ENCODE measurements around the gene MROH8.

MROH8 gene

DNA sequence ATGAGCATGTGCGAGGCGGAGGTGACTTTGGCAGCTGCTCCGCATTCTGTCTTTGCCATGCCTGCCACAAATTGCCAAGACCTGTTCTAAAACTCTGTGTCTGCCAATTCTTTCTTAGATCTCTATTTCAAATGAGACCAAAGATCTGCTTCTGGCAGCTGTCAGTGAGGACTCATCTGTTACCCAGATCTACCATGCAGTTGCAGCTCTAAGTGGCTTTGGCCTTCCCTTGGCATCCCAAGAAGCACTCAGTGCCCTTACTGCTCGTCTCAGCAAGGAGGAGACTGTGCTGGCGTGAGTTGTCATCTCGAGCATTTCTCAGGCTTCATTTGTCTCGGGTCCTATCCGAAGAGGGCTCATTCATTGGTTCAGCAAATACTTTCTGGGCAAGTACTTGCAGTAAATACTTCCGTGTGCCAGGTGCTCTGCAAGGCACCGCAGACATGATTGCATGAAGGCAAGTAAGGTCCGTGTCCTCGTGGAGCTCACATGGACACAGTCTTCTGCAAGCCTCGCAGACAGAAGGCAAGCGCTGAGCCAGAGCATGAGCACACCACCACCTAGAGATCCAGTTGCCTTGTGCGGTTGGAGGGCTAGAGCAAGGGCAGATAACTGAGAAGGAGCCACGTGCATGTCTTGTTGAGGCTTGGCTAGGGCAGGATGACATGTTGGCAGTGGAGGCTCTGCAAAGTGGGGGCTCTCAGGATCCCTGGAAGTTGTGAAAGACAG lies 19.7 kb upstream of the MROH8 start:
- DNase-seq (ENCODE audit: low spot score), result no peak

DNA sequence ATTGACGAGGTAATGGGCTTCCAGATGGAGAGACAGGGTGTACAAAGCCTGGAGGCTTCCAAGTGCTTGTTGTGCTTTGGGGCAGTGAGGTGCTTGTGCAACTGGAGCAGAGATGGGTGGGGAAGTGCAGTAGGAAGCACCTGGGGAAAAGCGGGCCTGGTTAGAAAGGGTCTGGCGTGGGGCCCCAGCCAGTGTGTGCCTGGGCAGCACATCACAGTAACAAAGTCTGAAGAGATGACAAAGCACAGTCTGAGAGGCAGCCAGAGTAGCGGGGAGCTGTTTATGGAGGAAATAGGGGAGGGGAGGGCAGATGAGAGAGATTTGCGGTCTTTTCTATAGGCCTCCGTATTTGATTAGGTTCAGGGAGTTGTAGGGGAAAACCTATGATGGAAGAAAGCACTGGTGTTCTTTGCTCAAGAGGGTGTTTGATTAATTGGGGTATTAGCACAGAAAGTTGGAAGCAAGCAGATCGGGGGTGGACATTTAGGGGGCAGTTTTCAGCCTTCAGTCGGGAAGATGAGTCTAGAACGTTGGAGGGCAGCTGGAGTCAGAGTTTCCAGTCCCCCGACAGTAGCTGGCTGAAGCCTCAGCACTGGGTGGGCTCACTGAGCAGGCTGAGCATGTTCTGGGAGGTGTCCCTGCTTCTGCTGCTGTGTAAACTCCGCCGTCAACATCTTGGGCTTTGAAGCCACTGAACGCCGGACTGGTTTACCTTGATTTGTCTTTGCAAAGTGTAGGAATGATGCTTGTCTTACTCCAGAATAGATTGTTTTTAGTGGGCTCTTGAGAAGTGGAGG lies 15.5 kb upstream of the MROH8 start:
- DNase-seq (ENCODE audit: low spot score), result no peak

DNA sequence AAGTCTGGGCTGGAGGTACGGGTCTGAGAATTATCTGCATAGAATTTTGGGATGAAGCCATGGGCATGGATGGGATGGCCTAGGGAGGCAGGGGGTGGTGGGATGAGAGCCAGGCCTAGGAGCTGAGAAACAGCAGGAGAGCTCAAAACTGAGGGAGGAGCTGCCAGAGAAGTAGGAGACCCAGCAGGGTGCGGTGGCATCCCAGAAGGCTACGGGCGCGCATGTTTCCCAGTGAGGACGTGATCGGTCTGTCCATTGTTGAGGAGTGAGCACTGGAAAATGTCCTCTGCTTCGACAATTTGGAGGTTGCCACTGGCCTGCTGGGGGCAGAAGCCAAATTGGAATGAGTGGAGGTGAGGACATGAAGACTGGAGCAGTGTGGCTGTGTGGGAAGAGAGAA lies 14.5 kb upstream of the MROH8 start:
- no peak for DNase-seq (ENCODE audit: low spot score)

DNA sequence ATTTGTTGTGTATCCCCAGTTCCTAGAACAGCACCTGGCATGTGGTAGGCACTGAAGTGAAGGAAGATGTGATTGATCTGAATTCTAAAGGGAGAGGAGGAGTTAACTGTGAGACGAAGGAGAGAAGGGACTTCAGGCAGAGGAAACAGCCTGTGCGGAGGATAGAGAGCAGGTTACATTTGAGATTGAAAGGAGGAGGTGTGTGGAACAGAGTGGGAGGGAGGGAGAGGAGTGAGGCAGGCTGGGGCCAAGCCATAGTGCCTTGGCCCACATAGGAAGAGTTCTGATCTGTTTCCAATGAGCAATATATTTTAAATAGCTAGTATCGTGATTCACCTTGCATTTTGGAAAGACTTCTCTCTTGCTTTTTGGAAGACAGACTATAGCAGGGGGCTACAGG lies 13.9 kb upstream of the MROH8 start:
- no peak for DNase-seq (ENCODE audit: low spot score)

DNA sequence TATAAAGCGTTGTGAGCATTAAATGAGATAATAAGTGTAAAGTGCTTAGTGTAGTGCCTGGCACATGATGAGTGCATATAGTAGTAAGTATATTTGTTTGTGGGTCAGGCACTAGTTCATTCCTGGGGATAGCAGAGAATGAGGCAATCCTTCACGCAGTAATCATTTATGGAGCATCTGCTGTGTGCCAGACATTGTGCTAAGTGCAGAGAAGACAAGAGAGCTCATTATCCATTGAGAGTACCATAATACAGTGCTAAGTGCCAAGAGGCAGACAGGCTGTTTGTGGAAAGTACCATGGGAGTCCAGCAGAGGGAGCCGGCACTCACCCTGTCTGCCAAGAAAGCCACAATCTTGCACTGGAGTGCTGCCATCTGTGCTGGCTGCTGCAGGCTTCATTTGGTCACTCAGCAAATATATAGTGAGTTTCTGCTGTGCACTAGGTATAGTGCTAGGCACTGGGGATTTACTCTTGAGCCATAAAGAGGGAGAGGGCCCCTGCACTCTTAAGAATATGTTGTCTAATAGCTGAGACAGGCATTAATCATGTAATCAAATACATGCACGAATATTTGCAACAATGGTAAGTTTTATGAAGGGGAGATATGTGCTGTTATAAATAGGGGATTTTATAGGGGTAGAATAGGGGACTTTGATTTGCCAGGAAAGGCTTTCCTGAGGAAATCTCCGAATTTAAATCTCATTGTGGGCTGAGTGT lies 12.9 kb upstream of the MROH8 start:
- DNase-seq (ENCODE audit: low spot score), result peak; percentile 77

DNA sequence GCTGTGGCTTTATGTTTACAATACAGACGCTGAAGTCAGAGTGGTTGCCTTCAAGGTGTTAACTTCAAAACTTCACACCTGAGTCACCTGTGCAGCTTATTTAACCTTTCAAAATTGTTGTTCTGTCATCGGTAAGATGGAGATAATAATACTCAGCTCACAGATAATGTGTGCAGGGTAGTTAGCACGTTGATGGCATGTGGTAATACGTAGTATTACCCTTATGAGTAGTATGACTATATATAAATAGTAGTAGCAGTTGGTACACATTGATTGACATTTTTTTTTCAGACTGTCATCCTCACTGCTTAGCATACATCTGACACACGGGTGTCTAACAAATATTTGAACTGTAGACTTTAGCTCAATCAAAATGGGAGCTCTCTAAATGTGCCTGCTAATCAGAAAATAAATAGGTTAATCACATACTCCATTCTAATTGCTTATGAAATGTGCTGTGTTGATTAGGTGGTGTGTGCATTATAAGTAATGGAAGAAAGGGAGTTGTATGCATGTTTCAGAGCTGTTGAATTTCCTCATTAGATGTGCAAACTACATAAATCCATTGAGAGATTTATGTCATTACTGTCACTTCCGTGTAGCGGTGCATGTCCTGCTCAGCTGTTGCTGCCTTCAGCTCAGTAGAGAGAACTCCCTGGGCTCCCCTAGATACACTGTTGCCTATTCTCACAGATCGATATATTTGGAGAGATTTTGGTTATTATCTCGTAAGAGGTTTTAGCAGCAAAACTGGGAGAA lies 11.2 kb upstream of the MROH8 start:
- no peak for DNase-seq (ENCODE audit: low spot score)

DNA sequence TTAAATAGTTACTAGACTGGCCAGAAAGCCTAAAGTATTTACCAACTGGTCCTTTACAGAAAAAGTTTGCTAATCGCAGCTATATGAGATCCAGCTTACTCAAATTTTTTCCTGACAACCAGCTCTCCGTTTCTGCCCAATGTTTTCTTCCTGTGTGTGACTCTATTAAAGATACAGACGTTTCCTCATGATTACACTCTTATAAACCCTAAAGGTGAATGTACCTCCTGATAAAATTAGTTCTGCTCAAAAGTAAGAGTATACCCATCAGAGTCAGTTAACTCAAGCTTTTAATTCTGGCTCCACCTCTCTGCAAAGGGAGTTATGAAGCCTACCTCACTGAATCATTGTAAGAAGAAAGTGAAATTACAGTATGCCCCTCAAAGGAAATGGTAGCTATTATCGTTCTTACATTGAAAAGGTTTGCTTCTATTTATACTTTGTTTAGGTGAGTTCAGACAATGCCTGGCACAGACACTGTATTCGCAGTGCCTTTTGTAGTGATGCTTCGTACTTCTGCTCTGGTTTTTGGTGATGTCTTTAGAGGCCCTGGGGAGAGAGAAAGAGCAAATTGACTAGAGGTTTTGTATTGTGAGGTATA lies 10.2 kb upstream of the MROH8 start:
- DNase-seq (ENCODE audit: low spot score), result no peak

DNA sequence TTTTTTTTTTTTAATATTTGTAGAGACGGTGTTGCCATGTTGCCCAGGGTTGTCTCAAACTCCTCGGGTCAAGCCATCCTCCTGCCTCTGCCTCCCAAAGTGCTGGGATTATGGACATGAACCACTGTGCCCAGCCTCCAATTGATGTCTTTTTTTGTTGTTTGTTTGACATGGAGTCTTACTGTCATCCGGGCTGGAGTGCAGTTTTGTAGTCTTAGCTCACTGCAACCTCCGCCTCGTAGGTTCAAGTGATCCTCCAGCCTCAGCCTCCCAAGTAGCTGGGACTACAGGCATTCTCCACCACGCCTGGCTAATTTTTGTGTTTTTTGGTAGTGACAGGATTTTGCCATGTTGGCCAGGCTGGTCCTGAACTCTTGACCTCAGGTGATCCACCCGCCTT lies 9.4 kb upstream of the MROH8 start:
- no peak for DNase-seq (ENCODE audit: low spot score)

DNA sequence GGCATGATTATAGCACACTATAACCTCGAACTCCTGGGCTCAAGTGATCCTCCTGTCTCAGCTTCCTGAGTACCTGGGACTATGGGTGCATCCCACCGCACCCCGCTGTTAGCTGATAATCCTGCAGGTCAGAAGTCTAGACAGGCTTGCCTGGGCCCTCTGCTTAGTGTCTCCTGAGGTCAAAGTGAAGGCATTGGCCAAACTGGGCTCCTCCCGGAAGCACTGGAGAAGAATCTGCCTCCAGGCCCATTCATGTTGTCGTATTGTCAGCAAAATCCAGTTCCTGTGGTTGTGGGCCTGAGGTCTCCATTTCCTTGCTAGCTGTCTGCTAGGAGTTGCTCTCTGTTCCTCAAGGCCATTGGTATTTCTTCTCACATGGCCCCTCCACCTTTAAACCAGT lies 6.3 kb upstream of the MROH8 start:
- DNase-seq (ENCODE audit: low spot score), result no peak

DNA sequence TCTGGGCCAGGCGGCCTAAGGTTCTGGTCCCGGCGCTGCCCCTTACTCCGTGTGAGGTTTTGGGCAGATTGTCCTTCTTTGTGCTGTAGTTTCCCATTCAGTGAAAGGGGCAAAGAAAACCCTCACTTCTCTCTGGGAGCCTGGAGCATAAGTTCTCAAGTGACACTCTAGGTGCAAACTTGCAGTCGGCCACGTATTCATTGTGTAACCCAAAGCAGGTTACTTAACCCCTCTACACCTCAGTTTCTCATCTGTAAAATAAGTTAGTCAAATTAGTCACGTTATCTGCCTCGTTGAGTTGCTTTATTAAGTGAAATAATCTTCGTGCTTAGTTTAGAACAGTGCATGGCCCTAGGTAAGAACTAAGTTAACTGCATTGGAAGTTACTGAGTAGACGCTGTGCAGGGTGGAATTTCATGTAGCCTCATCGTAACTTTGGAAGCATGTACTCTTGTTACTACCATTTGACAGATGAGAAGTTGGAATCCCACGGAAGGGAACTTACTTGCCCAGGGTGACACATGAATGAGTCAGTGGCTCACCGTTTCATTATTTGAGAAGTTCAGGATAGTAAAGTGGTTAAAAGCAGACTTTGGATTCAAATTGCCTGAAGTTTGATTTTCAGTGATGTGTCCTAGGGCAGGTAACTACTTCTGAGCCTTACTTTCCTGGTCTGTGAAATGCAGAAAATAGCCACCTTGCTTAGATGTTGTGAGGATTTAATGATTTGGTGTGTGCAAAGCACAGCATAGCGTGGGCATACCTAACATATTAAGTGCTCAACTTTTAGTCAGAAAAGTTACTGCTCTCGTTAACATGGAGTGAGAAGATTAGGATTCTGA lies 556 bp upstream of the MROH8 start:
- DNase-seq (ENCODE audit: low spot score), result peak; percentile 73

DNA sequence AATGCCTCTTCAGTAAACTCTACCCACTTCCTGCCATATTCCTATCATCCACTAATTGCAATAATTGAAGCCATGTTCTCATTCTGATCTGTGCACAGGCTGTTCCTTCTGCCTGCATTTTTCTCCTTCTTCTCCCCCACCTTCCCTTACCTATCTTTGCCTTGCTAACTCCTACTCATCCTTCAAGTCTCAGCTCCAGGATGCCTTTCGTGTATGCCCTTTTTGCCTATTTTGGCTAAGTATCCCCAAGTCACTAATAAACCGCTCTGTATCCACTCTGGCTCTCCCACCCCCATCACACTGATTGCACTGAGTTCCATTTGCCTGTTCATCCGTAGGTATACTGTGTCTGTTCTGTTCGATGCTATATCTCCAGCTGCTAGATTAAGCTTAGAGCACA lies 6.5 kb downstream of the MROH8 start:
- no peak for DNase-seq (ENCODE audit: low spot score)

DNA sequence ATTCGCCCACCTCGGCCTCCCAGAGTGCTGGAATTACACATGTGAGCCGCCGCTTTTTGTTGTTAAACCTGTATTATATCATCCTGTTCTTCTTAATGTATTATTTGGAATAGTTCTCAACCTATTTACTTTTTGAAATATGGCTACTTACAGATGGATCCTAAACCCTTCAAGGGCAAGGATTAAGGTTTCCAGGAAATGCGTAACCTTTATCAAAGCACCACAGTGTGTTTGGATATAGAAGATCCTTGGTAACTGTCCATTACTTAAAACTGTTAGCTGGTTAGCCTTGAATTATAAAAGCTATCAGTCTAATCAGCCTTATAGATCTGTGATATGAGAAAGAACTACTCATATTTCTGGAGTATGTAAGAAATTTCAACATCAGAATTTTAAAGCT lies 12.5 kb downstream of the MROH8 start:
- DNase-seq (ENCODE audit: low spot score), result no peak

DNA sequence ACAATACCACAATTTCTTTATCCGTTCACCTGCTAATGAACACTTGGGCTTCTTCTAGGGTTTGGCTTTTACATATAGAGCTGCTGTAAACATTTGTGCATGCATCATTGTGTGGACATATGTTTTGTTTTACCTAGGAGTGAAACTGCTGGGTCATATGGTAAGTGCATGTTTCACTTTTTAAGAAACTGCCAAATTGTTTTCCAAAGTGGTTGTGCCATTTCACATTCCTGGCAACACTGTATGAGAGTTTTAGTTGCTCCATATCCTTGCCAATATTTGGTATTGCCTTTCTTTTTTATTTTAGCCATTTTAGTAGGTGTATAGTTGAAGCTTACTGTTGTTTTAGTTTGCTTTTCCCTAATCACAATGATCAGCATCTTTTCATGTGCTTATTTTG lies 14.3 kb downstream of the MROH8 start:
- DNase-seq (ENCODE audit: low spot score), result no peak

DNA sequence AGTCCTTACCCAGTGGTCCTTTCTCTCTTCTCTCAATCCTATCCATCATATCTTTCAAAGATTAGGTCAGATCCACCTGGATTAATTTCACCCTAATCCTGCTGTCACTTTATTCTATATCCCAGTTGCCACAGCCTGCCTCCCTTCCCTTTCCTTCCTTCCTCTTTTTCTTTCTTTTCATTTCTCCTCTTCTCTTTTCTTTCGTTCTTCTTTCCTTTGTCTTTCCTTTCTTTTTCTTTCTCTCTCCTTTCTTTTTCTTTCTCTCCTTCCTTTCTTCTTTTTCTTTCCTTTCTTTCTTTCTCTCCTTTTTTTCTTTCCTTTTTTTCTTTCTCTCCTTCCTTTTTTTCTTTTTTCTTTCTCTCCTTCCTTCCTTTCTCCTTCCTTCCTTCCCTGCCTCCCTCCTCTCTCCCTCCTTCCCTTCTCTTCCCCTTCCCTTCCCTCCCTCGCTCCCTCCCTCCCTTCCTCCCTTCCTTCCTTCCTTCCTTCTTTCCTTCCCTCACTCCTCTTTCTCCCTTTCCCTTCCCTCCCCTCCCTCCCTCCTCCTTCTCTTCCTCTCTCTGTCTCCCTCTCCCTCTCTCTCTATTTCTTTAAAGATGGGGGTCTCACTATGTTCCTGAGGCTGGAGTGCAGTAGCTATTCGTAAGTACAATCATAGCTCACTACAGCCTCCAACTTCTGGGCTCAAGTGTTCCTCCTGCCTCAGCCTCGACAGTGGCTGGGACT lies 15.4 kb downstream of the MROH8 start:
- no peak for DNase-seq (ENCODE audit: low spot score)

DNA sequence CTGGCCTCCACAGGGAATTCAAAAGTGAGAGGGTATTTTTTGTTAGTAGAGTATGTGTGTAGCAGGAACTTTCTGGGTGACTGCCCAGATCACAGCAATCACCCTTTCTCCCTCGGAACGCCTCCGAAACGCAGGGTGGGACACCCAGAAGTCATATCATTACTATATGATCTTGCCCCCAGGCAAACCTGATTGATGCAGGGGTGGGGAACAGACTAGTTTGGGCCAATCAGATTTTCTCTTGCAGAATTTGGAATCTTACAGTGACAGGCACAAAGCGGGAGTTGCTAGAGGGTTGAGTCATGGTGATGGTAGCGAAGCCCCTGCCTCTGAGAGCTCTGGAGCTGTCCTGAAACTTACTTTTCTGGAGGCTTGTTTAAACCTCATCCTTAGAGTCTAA lies 16.7 kb downstream of the MROH8 start:
- no peak for DNase-seq (ENCODE audit: low spot score)

DNA sequence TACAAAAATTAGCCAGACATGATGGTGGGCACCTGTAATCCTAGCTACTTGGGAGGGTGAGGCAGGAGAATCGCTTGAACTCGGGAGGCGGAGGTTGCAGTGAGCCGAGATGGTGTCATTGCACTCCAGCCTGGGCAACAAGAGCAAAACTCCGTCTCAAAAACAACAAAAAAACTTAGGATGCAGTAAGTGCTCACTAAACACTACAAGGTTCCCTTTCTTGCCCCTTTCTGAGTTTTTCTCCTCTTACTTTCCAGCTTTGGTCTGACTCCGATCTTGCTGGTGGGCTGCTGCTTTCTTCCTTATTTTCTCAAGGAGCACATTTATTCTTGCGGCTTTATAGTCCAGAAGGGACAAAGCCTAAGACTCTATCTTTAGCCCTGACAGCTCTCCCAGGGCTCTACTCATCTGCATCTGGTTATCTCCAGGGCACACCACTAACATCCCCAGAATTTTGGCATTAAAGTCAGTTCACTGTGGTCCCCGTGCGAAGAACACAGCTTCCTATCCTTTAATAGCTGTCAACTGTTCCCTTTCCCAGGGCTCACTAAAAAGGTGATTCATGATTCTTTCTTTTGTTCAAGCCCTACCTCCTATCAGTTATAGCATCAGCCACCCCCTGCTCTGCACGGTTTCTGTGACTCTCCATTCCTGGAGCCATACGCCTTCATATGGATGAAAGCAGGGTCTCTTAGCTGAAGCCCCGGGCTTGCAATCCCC lies 17.4 kb downstream of the MROH8 start:
- DNase-seq (ENCODE audit: low spot score), result no peak

DNA sequence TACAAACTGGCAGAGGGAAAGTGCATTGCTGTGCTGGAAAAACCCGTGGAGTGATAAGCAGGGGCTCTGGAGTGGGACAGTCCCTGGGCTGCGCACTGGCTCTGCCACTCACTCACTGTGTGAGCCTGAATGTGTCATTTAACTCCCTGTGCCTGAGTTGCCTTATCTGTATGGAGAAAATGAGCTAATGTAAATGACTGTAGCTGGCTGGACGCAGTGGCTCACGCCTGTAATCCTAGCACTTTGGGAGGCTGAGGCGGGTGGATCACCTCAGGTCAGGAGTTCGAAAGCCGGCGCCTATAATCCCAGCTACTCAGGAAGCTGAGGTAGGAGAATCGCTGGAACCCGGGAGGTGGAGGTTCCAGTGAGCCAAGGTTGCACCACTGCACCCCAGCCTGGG lies 18.7 kb downstream of the MROH8 start:
- no peak for DNase-seq (ENCODE audit: low spot score)

DNA sequence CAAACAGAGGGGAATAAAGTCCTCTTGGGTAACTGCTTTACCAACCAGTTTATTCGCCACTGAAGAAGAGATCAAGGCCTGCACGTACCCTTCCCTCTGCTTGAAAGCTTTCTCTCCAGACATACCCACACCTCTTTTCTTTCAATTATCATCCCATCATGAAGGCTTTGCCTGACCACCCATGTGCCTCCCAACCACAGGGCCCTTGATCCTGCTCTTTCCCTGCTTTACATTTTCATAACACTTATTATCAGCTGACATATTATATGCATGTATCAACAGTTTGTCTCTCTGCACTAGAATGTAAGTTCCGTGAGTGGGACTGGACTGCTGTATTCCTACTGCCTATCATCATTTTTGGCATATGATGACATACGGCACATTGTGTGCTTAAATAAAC lies 21.1 kb downstream of the MROH8 start:
- DNase-seq (ENCODE audit: low spot score), result no peak

DNA sequence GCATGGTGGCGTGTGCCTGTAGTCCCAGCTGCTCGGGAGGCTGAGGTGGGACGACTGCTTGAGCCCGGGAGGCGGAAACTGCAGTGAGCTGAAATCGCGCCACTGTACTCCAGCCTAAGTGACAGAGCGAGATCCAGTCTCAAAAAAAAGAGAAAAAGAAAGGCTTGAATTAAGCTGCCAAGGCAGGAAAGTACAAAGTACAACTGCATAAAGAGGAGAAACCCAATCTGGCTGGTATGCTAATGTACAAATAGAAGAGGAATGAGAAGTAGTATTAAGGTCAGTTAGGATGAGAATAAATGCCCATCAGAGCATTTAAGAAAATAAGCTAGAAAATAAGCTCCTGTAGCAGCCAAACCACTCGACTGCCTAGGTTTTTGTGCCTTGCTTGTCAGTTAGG lies 23.4 kb downstream of the MROH8 start:
- no peak for DNase-seq (ENCODE audit: low spot score)

All from SW480 (cell line).